Thymus (tissue), 11 donors: ENCODE data around the gene ADIRF. TPM values are rescaled to one million over a fixed set of nuclear protein-coding genes. Genes with fewer than 3 reads are reported as not detected.
"Not testable (repeated sequence)": the region's sequence is repeated elsewhere in the genome, so short reads cannot be mapped to it uniquely, and the experiment has no call there.

Experiments used
- DNase-seq, 9 donors: peaks; one replicate each; pipeline ENCODE4 v3.0.0-alpha.2; 2013; ENCODE audit warnings: low spot score in 9 of 9, low read depth in 6 of 9, missing footprints in 1 of 9
- H3K27ac ChIP-seq, 2 donors: one replicate each; pipeline ENCODE4 v1.5.1; 2013; ENCODE audit warnings: control low read depth in 1 of 2, low read depth in 1 of 2, low read length in 1 of 2, mild to moderate bottlenecking in 1 of 2, moderate library complexity in 1 of 2
- H3K27me3 ChIP-seq, 2 donors: one replicate each; pipeline ENCODE4 v1.5.1; 2013; ENCODE audit warnings: low read length in 1 of 2; ENCODE audit not compliant: control insufficient read depth in 2 of 2, insufficient read depth in 1 of 2
- H3K36me3 ChIP-seq, 2 donors: one replicate each; pipeline ENCODE4 v1.5.1; 2013; ENCODE audit warnings: low read length in 1 of 2, mild to moderate bottlenecking in 1 of 2, moderate library complexity in 1 of 2; ENCODE audit not compliant: control insufficient read depth in 2 of 2, insufficient read depth in 2 of 2
- H3K4me1 ChIP-seq, 2 donors: one replicate each; pipeline ENCODE4 v1.5.1; 2013; ENCODE audit warnings: low read length in 2 of 2; ENCODE audit not compliant: control insufficient read depth in 2 of 2, insufficient read depth in 2 of 2
- H3K4me3 ChIP-seq, 2 donors: one replicate each; pipeline ENCODE4 v1.5.1; 2013; ENCODE audit warnings: low read length in 2 of 2, control low read depth in 1 of 2, mild to moderate bottlenecking in 1 of 2
- H3K9me3 ChIP-seq, 2 donors: one replicate each; pipeline ENCODE4 v1.5.1; 2013; ENCODE audit warnings: low read length in 1 of 2, mild to moderate bottlenecking in 1 of 2; ENCODE audit not compliant: control insufficient read depth in 2 of 2, insufficient read depth in 1 of 2
- WGBS: extraction: QIAGEN DNeasy Blood & Tissue Kit; methylation state at CpG from one replicate; pipeline ENCODE4 v1.1.7; 2013; 5-methylcytosine and 5-hydroxymethylcytosine counted together
- polyA plus RNA-seq: library from polyadenylated mRNA; stranded (reverse); fragments of 200-250 nt; gene quantifications from one replicate; pipeline ENCODE4 v1.2.3, GENCODE V29; 2013
- total RNA-seq: library from RNA; stranded (reverse); fragments of 120-200 nt; gene quantifications from one replicate; pipeline ENCODE4 v1.2.4, GENCODE V29; 2013
- donor health status: healthy.

The ADIRF gene
- total and polyA plus RNA-seq, 2 donors = 23.8 to 196 TPM

- H3K27ac ChIP-seq, H3K4me1 ChIP-seq, H3K9me3 ChIP-seq, DNase-seq, H3K27me3 ChIP-seq, H3K4me3 ChIP-seq, H3K36me3 ChIP-seq: not testable (repeated sequence)
- 99% methylated on average over 10 of the region's 10 CpGs for whole genome bisulfite sequencing
Observed at GRCh38 chr10:86952697-86953096, 15.6 kb upstream of the ADIRF start.

DNA sequence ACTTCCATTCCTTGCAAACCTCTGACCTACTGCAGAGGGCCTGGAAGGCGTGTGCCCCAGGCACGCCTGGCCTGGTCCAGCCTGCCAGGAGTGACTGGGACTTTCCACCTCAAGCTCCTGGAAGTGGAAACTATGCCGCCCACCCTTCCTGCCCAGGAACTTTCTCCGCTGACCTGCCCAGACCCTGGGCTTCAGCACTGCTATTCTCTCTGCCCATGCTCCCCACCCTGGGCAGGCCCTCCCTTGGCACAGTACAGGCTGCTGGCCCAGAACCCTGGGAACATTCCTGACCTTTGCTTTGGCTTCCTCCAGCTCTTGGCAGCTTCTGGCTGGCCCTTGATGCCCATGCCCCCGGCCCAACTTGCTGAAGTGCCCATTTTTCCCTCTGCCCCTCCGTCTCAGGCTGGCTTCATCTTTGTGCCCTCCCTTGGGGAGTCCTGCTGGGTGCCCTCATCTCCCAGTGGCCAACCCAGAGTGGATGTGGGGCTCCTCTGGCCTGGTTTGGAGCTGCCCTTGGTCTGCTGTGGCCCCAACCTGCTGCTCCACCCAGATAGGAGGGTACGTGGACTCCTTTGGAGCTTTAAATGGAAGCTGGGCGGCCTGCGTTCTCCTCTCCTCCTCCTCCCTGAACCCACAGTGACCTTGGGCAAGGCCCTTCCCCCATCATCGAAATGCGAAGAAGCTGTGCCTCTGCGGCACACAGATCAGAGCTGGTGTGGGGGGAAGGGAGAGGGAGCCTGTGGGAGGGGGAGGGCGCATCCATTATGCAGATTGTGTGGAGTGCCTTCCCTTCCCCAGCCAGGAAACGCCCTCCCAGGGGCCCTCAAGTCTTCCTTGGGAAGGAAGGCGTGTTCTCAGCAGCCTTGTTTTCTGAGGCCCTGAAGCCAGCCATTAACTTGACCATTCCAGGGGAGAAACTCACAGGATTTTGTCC lies 14.3 kb upstream of the ADIRF start:
- no peak overlapping the region for H3K4me3 ChIP-seq
- 94% methylated on average over 15 of the region's 15 CpGs for WGBS
- H3K4me1 ChIP-seq = peaks cover 0 to 6% of the 10 kb centered on the region in 2 donors
- DNase-seq = no peak
- H3K27ac ChIP-seq = peak overlapping the region in 1 of 2 donors; percentile 8
- no peaks in the 10 kb centered on the region for H3K36me3 ChIP-seq
- H3K9me3 ChIP-seq = peaks cover 0 to 8% of the 10 kb centered on the region in 2 donors
- H3K27me3 ChIP-seq = peaks cover 0 to 6% of the 10 kb centered on the region in 2 donors

GRCh38 chr10:86954681-86955500 lies 13.4 kb upstream of the ADIRF start:
- Histone ChIP-seq H3K9me3 (peaks cover 0 to 8% of the 10 kb centered on the region in 2 donors), H3K27me3 (peaks cover 0 to 8% of the 10 kb centered on the region in 2 donors), H3K4me3 (no peak overlapping the region), H3K27ac (no peak overlapping the region), H3K36me3 (no peaks in the 10 kb centered on the region), H3K4me1 (peaks cover 0 to 6% of the 10 kb centered on the region in 2 donors)
- 94% methylated on average over 13 of the region's 13 CpGs for WGBS
- no peak for DNase-seq

- 71% methylated on average over 16 of the region's 16 CpGs for WGBS
- H3K9me3 ChIP-seq = peaks cover 0 to 8% of the 10 kb centered on the region in 2 donors
- DNase-seq = no peak
- H3K4me3 ChIP-seq = no peak overlapping the region
- no peak overlapping the region for H3K27ac ChIP-seq
- H3K36me3 ChIP-seq = no peaks in the 10 kb centered on the region
- H3K4me1 ChIP-seq = peaks cover 0 to 9% of the 10 kb centered on the region in 2 donors
- peaks cover 0 to 8% of the 10 kb centered on the region in 2 donors for H3K27me3 ChIP-seq
Observed at GRCh38 chr10:86955501-86956194, 12.6 kb upstream of the ADIRF start.

- peaks cover 0 to 8% of the 10 kb centered on the region in 2 donors for H3K27me3 ChIP-seq
- no peak for DNase-seq
- no peak overlapping the region for H3K4me3 ChIP-seq
- H3K36me3 ChIP-seq = no peaks in the 10 kb centered on the region
- peaks cover 0 to 8% of the 10 kb centered on the region in 2 donors for H3K9me3 ChIP-seq
- H3K27ac ChIP-seq = no peak overlapping the region
- whole genome bisulfite sequencing = 77% methylated on average over 7 of the region's 7 CpGs
- H3K4me1 ChIP-seq = peaks cover 0 to 7% of the 10 kb centered on the region in 2 donors
Observed at GRCh38 chr10:86956195-86956847, 12.0 kb upstream of the ADIRF start.

- Histone ChIP-seq H3K4me1 (peaks cover 0 to 7% of the 10 kb centered on the region in 2 donors), H3K9me3 (peaks cover 0 to 5% of the 10 kb centered on the region in 2 donors), H3K4me3 (no peak overlapping the region), H3K27ac (no peak overlapping the region), H3K36me3 (no peaks in the 10 kb centered on the region), H3K27me3 (peaks cover 0 to 8% of the 10 kb centered on the region in 2 donors)
- 96% methylated on average over 7 of the region's 7 CpGs for WGBS
- no peak for DNase-seq
Observed at GRCh38 chr10:86956848-86957448, 11.3 kb upstream of the ADIRF start.

GRCh38 chr10:86957471-86958115 lies 10.7 kb upstream of the ADIRF start, which contains the start of gene MMRN2:
TSS of gene MMRN2 (minus strand) at chr10:86957615. CDS start at chr10:86957541, 74 bp downstream.
- Histone ChIP-seq H3K27ac (no peak within 1 kb of the TSS), H3K4me3 (no peak within 1 kb of the TSS), H3K27me3 (peaks cover 0 to 8% of the 10 kb centered on the region in 2 donors), H3K9me3 (no peaks in the 10 kb centered on the region), H3K4me1 (peaks cover 0 to 7% of the 10 kb centered on the region in 2 donors), H3K36me3 (no peaks in the 10 kb centered on the region)
- 62% methylated on average over 9 of the region's 9 CpGs for WGBS
- DNase-seq = no peak
